ENCODE data around the gene CUX1.
A peak's percentile ranks its signal among the peaks of the same experiment; 100 is the strongest.

Gene CUX1

DNA sequence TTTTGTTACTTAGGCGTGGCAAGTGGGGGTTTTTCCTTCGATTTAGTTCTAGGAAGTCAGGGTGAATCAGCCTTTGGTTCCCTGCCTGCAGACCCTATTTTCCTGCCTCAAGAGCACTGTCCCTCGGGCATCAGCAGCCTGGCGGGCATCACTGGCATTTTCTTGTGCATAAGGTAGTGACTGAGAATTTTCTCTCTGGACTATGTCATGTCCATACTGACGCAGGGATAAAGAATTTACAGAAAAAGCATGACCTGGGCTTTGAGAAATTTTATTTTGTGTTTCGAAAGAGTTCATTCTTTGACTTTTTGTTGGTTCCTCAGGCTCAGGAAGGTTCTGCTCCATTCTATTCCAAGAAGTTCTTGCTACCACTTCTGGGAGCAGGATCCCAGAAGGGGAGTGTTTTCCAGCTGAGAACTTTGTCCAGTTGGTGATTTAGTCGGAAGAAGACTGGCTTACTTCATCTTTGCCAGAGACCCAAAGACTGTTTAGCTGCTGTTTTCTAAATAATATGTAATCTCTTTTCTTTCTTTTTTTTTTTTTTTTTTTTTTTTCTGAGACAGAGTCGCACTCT lies 255.3 kb downstream of the CUX1 start:
- no peak for DNase-seq (ENCODE audit: low read depth, low spot score)

DNA sequence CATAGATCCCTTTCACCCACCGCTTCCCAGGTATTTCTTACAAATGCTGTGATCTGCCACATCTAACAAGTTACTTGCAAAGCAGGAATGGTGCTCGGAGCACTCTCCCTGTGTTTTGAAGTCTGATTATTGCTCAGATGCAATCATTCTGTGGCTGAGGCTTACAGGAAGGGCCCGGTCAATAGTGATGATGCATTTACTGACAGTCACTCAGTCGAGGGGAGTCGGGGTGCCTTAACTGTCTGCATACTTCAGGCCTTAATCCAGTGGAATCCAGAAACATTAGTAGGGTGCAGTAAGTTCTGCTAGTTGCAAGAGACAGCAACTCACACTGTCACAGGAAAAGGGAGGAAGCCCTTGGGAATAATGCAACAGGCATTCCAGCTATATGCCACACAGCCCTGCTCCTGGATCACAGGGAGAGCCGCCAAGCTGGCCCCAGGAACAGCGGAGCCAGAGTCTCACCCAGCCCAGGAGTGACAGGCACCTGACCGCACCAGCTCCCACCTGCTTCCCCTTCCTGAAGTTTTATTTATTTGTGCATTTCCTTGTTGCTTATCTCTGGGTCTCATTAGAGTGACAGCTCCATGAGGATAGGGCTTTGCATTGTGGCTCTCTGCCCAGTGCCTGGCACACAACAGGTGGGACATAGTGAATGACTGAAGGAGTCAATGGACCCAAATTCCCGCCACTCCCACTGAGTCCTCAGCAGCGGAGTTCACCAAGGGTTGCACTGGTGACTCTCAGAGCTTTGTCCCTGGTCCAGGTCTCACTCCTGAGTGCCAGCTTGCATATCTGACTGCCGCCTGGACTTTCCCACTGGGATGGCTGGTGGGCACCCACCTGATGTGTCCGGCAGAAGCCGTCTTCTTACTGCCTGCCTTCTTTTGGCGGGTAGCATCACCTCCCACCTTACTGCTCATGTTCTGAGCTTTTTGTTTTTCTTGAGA lies 256.8 kb downstream of the CUX1 start:
- peak; percentile 71 for DNase-seq (ENCODE audit: low read depth, low spot score)

DNA sequence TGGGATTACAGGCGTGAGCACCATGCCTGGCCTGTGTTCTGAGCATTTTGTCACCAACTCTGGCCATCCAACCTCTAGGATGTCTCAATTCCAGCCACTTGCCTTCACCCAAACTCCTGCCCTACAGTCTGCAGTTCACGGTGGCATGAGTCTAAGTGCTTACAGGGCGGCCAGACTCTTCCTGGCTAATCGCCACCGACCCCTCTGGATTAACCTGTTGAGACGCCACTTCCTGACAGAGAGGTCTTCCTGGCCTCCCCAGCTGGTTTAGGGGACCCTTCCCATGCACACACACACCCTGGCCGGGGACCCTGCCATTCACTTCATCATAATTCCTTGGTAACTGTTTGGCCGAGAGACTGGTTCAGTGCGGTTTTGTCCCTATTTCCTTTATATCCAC lies 257.7 kb downstream of the CUX1 start:
- no peak for DNase-seq (ENCODE audit: low read depth, low spot score)

DNA sequence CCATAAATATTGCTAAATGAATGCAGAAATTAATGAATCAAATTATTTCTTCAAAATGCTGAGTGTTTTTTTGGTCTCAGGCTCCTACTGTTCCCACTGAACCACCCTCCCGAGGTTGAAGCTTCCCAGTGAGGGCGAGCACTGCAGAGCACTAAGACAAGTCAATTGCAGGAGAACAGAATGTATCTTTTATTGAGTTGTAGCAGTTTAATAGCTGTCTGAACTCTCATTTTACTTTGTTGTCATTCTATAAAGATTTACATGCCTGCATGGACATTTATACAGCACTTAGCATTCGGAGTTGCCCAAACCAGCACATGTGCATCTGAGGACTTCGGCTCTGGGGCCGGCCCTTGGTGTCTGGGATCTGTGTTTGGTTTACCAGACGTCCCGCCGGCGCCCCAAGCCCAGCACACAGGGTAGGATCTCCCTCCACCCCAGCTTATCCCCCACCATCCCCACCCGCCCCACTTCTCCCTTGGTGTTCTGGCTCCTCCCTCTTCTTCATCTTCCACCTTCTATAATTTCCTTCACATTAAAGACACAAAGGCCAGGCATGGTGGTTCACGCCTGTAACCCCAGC lies 258.2 kb downstream of the CUX1 start:
- no peak for DNase-seq (ENCODE audit: low read depth, low spot score)

DNA sequence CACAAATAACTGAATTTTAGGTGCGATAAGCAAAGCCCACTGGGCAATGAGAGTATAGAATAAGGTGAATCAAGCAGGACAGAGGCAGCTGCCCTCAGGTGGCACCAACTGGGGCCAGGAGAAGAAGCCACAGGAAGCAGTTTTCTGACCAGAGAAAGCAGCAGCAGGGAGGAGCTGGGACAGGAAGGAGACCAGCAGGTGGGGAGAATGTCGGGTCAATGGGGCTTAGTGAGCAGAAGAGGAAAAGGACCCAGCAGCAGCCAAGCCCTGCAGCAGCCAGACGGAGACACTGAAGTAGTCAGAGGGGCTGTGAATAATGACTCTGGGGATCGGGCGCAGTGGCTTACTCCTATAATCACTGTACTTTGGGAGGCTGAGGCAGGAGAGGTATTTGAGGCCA lies 259.7 kb downstream of the CUX1 start:
- DNase-seq (ENCODE audit: low read depth, low spot score), result no peak

DNA sequence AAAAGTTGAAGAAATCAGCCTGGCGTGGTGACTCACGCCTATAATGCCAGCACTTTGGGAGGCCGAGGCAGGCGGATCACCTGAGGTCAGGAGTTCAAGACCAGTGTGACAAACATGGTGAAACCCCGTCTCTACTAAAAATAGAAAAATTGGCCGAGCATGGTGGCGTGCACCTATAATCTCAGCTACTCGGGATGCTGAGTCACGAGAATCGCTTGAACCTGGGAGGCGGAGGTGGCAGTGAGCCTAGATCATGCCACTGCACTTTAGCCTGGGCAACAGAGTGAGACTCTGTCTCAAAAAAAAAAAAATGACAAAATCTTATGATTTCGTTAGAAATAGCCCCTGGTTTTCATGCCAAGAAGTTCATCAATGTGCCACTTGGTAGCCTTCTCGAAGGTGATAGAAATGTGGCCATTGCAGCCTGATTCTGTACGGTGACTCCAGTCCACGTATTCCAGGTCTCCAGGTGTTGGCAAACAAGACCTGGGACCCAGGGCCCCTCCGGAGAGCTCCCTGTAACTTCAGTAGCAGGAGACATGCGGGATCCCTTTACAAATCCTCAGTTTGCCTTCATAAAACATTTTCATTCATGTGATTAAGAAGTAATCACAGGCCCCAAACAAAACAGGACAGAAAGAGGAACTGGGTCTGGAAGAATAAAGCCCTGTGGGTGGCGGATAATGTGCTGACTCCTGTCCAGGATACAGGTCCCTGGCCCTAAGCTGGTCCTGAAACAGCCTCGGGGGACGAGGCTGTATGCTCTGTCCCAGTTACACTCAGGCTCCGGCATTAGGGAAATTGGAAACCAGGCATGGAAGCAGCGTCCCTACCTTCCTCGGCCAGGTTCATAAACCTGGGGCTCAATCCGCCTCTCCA lies 262.0 kb downstream of the CUX1 start:
- DNase-seq (ENCODE audit: low read depth, low spot score), result no peak

DNA sequence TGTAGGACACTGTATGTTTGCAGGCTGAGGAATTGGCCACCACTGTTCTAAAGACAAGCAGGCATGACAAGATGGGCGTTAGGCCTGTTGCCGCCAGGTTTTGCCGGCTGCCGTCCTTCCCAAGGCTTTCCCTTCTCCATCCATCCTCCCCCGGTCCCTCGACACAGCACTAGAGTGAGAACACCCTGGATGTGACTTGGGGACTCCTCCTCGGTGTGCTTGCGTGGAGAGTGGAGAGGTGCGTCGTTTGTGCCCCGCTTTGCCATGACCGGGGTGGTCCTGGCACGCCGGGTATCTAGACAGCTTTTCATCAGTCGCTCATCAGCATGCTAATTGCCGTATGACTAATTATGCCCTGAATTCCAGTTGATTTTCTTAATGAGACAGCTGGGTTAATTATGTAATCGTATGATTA lies 262.6 kb downstream of the CUX1 start:
- peak; percentile 40 for DNase-seq (ENCODE audit: low read depth, low spot score)

DNA sequence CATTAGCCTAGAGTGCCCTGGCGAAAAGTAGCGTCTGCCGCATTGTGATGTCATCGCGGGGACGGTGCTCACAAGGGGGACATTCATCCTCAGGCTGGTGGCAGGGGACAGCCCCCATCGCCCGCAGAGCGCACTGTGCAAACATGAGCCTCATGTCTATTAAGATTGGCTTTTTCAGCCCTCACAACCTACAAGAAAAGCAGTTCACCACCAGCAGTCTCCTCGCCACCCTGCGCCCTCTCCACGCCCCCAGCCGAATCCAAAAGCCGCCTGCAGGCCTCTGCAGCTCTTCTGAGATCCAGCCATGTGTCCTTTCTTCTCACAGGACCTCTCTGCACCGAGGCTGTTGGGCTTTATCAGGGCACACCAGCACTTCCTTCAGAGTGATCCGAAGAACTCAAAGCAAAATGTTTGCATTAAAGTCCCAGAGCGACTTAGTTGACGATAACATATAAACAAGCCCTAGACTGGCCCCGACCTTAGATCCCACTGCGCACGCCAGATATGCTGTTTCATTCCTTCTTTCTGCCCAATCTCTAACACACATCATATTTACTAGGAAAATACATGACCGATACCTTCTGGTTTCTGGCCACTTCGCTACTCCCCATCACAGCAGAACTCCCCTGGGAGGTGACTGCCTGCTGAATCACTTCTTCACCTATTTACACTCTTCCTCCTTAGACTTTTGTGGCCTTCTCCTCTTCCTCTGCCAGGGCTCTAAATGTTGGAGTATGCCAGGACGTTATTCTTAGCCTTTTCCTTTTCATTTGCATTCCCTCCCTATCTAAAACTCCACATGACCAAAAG lies 263.2 kb downstream of the CUX1 start:
- peak; percentile 32 for DNase-seq (ENCODE audit: low read depth, low spot score)

DNA sequence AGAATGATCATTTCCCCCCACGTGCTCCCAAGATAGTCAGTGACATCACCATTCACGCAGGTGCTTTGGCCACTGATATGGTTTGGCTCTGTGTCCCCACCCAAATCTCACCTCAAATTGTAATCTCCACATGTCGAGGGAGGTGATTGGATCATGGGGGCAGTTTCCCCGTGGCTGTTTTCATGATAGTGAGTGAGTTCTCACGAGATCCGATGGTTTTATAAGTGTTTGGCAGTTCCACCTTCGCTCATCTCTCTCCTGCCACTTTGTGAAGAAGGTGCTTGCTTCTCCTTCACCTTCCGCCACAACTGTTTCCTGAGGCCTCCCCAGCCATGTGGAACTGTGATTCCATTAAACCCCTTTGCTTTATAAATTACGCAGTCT lies 263.8 kb downstream of the CUX1 start:
- no peak for DNase-seq (ENCODE audit: low read depth, low spot score)

DNA sequence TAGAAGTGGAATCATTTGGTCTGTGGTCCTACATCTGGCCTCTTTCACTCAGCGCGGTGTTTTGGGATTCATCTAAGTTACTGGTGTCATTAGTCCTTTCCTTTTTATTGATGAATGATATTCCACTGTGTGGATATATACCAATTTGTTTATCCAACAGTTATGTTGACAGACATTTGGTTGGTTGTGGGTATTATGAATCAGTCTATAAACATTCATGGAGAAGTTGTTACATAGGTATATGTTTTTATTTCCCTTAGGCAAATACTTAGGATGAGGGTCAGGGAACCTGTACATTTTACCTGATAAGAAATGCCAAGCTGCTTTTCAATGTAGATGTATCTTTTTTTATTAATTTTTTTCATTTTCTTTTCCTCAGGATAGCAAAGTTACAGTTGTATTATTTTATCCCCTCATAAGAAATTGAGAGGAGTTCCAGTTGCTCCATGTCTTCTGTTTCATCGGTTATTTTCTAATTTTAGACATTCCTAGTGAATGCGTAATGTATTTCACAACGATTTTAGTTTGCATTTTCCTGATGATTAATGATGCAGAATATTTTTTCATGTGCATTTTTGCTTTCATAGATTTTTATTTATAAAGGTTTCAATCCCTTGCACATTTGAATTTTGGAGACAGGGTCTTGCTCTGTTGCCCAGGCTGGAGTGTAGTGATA lies 265.4 kb downstream of the CUX1 start:
- no peak for DNase-seq (ENCODE audit: low read depth, low spot score)

DNA sequence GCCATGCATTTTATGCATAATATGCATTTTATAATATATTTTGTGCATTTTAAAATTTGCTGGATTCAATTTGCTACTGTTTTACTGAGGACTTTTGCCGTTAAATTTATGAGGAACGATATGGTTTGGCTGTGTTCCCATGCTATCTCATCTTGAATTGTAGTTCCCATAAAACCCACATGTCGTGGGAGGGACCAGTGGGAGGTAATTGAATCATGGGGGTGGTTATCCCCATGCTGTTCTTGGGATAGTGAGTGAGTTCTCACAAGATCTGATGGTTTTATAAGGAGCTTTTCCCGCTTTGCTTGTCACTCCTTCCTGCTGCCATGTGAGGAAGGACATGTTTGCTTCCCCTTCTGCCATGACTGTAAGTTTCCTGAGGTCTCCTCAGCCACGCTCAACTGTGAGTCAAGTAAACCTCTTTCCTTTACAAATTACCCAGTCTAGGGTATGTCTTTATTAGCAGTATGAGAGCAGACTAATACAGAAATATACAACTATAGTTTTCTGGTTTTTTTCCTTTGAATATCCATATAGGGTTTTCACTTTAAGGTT lies 267.9 kb downstream of the CUX1 start:
- DNase-seq (ENCODE audit: low read depth, low spot score), result no peak

DNA sequence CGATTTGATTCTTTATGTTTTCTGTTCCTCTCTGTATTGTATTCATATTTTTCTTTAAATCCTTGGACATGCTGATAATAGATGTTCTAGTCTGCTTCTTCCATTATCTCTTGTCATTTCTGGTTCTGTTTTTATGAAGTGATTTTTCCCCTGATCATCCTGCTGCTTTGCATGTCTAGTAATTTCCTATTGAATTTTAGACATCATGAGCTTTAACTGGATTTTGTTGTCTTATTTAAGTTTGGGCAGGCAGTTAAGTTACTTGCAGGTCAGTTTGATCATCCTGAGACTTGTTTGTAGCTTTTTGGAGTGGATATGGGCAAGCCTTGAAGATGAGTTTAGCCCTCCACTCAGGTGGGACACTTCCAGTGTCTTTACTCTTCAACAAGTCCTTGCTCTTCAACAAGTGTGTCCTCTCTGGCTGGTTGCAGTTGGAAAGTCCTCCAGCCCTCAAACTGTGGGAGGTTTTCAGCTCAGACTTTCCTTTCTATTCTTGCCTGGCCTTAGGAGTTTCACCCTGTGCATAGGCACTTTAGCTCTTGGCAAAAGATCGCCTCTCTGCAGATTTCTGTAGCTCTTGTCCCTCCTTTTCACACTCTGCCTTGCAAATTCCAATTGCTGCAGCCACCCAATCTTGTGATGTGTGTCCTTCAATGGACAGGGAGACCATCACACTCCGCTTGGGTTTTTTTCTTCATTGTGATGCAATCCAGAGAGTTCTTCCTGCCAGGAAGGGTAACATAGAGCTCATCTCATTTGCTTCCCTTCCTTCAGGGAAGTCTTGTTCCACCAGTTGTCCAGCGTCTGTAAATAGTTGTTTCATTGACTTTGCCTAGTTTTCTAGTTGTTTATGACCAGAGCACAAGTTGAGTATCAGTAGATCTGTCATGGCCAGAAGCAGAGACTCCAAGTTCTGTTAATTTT lies 272.0 kb downstream of the CUX1 start:
- no peak for DNase-seq (ENCODE audit: low read depth, low spot score)

DNA sequence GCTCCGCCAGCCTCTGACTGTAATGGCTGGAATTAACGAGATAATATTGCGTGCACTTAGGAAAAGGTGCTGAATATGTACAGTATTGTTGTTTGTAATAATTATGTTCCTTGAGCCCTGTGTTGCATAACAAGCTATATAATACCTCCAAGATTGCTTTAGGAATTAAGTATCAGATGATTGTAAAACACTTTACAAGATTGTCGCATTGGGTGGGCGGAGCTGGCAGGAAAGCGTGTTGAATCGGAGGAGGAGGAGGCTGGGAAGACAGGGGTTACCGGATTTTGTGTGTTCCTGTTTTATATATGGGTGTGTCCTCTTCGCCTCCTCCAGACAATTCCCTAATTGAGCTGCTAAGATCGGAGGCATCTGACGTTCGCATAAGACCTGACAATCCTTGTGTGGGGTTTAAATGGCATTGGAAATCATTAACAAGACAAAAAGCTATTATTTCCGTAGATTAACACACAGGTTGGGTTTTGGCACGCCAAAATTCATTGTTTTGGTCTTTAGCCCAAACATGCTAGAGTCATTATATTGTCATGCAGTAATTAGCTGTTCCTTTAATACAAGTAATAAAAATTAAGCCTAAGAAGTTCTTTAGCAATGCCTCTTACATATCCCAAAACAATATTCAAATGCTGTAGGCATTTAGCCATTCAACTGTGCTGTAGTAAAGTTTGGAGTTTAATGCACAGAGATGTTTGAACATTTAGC lies 276.3 kb downstream of the CUX1 start:
- no peak for DNase-seq (ENCODE audit: low read depth, low spot score)

DNA sequence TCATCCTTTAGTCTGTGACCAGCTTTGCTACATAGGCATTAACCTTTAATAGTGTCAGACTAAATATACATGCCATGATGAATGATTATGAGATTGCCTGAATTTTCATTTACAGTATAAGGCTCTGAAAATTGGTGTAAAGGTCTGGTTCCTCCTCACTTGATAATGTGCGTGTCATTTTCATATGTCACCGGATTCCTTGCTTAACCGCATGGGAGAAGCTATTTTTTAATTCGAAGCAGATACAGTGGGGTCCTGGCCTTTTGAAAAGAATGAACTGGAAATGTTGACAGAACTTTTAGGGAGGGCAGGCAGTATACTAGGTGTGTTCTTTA lies 276.9 kb downstream of the CUX1 start:
- DNase-seq (ENCODE audit: low read depth, low spot score), result no peak

DNA sequence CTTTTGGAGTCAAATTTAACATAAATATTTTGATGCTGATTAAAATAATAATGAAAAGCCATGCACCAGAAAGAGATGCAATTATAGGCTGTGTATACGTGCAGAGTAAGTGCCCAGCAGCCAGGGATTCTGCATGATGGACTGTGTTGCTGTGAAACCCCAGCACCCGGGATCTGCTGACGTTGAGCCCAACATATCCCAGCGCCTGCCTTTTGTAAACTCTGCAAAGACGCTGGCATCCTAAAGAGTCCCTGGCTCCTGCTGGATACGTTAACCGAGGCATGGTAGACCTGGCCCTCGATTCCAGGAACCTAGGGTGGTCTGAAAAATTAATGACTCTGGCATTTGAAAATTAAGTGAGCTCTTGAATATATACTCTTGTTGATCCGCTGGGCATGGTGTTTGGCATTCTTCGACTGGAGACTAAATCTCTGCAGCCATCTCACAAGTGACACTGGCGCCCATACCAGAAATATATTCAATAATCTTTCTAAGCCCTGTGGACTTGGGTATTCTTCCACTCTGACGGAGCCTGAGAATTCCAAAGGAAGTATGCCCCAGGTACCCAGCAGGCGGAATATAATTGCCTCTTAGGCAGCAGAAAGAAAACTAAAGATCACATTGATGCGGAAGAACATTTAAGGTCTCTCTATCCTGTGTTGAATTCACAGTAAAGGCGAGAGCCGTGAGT lies 278.0 kb downstream of the CUX1 start:
- DNase-seq (ENCODE audit: low read depth, low spot score), result no peak

DNA sequence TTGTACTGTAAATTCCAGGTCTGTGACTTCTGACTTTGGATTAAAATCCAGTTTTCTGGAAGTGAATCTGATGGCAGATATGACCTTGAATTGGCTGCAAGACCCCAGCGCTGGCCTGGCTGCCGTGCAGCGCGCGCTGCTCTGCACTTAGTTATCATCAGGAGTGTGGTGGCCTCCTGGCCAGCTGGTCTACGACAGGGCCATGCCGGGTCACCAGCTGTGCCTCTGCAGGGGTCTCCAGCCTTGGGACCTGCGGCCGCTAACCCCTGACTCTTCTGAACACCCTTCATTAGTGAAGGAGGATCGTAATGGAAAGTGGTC lies 278.5 kb downstream of the CUX1 start:
- no peak for DNase-seq (ENCODE audit: low read depth, low spot score)

DNA sequence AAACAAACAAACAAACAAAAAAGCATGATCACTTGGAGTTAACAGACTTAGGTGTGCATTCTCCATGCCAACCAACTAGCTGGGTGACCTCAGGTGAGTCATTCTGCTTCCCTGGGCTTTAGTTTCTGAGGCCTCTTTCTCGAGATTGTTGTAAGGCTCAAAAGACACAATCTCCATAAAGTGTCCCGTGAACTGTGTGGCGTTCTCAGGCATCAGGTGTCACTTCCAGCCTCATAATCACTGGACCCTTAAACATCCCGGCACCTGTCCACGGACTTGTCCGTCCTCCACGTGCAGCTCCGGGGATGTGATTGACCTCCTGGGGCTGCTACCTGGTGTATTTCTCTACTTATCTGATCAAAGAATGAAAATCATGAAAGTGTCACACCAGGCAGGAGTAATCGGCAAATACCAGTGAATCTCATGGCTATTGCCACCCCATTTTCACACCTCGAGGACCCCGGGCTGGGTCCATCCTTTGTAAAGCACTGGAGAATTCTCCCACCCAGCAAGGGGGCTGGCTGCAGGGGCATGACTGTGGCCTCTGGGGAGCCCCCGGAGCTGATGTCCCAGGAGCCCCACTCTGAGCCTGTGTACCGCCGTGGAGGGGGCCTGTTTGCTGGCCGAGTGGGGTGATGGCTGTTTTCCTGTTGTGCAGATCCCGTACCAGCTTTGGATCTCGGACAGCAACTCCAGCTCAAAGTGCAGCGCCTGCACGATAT lies 279.4 kb downstream of the CUX1 start:
- DNase-seq (ENCODE audit: low read depth, low spot score), result no peak

Measured in astrocyte of the hippocampus (primary cell).